K562 (cell line): ENCODE measurements around the gene ADIPOR2.

Source experiments
- ARID4B ChIP-seq: sonication (generic); formaldehyde crosslinking; IDR thresholded peaks from 2 replicates; pipeline ENCODE4 v1.8.0; 2022; ENCODE audit warnings: mild to moderate bottlenecking, missing genetic modification reagents
- BCLAF1 ChIP-seq, 2 experiments: fragments of 450-650 bp in 1 of 2; IDR thresholded peaks; 2 replicates each; pipeline ENCODE4 v1.6.1; 2011 to 2017; ENCODE audit warnings: low read depth in 2 of 2, antibody characterized with exemption in 1 of 2, borderline replicate concordance in 1 of 2, low read length in 1 of 2, mild to moderate bottlenecking in 1 of 2, mixed read lengths in 1 of 2; ENCODE audit not compliant: control insufficient read depth in 1 of 2
- ZNF217 ChIP-seq: sonication (generic); formaldehyde crosslinking; IDR thresholded peaks from 2 replicates; pipeline ENCODE4 v1.8.0; 2022; ENCODE audit warnings: mild to moderate bottlenecking, missing genetic modification reagents
- ZNF592 ChIP-seq: fragments of 450-650 bp; IDR thresholded peaks from 2 replicates; pipeline ENCODE4 v1.6.1; 2017; ENCODE audit warnings: antibody characterized with exemption, mild to moderate bottlenecking

DNA sequence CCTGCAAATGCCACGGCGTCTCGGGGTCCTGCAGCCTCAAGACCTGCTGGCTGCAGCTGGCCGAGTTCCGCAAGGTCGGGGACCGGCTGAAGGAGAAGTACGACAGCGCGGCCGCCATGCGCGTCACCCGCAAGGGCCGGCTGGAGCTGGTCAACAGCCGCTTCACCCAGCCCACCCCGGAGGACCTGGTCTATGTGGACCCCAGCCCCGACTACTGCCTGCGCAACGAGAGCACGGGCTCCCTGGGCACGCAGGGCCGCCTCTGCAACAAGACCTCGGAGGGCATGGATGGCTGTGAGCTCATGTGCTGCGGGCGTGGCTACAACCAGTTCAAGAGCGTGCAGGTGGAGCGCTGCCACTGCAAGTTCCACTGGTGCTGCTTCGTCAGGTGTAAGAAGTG lies 45.1 kb upstream of the ADIPOR2 start:
- TF ChIP-seq ZNF217 (CRISPR knock-in tag) (no peak), BCLAF1 (IDR thresholded peaks at IDR 0.05; ENCODE audit: borderline replicate concordance in 1 of 2, control insufficient read depth in 1 of 2, low read depth in 2 of 2, low read length in 1 of 2) (no peak), ZNF592 (no peak), ARID4B (CRISPR knock-in tag) (no peak)
